NCI-H2171 (cell line): Measurements from ENCODE around the gene DNER.

Experiments
- DNase-seq: peaks from one replicate; lab custom pipeline; 2025; lab: John Stamatoyannopoulos, UW

Gene DNER

GRCh38 chr2:229335330-229335729 lies 379.0 kb downstream of the DNER start:
- DNase-seq = no peak

- no peak for DNase-seq
Measured at GRCh38 chr2:229330952-229331351, 383.4 kb downstream of the DNER start.

- no peak for DNase-seq
Measured at GRCh38 chr2:229319558-229319957, 394.8 kb downstream of the DNER start.

GRCh38 chr2:229314117-229314516 lies 400.2 kb downstream of the DNER start:
- DNase-seq = no peak

GRCh38 chr2:229313591-229313990 lies 400.8 kb downstream of the DNER start:
- no peak for DNase-seq
